ENCODE results near the gene GRIPAP1. TPM values are rescaled to one million over a fixed set of nuclear protein-coding genes. Genes with fewer than 3 reads are reported as not detected.

The GRIPAP1 gene
- total RNA-seq, 1 donor from 2014 or later, result 35.1 TPM

- no peak for FAIRE-seq
These were observed 40.4 kb downstream of the GRIPAP1 start for GRCh38 chrX:48961585-48962091.

GRCh38 chrX:48960291-48960690 is 41.8 kb downstream of the GRIPAP1 start:
- FAIRE-seq (no peak), DNase-seq (ENCODE audit: low spot score in 2 of 2) (no peak)

More at GRCh38 chrX:48961585-48962091, 40.4 kb downstream of the GRIPAP1 start:
- DNase-seq (ENCODE audit: low spot score in 2 of 2), result no peak

- DNase-seq (ENCODE audit: low spot score in 2 of 2) (no peak), FAIRE-seq (no peak)
These were observed 43.4 kb downstream of the GRIPAP1 start for GRCh38 chrX:48958635-48959094.

- peak; percentile 91 to 94 for DNase-seq (ENCODE audit: low spot score in 2 of 2)
- FAIRE-seq, result peak; percentile 92
These were observed 44.0 kb downstream of the GRIPAP1 start for GRCh38 chrX:48957827-48958634.

GRCh38 chrX:48957477-48957826 is 44.6 kb downstream of the GRIPAP1 start, which contains the start of gene OTUD5:
Gene OTUD5, minus strand, starts transcription at chrX:48957607. Its CDS starts 37 bp downstream, at chrX:48957570.
- DNase-seq (ENCODE audit: low spot score in 2 of 2), result peak; percentile 65 to 79
- no peak for FAIRE-seq

- DNase-seq (ENCODE audit: low spot score in 2 of 2), result no peak
- FAIRE-seq, result no peak
These were observed 45.2 kb downstream of the GRIPAP1 start for GRCh38 chrX:48956728-48957414.

GRCh38 chrX:48948589-48948988 is 53.5 kb downstream of the GRIPAP1 start:
- FAIRE-seq (no peak), DNase-seq (ENCODE audit: low spot score in 2 of 2) (no peak)

- peak in 1 of 2 donors; percentile 38 for DNase-seq (ENCODE audit: low spot score in 2 of 2)
- no peak for FAIRE-seq
These were observed 56.3 kb downstream of the GRIPAP1 start for GRCh38 chrX:48945517-48946348.

- FAIRE-seq (no peak), DNase-seq (ENCODE audit: low spot score in 2 of 2) (no peak)
These were observed 59.2 kb downstream of the GRIPAP1 start for GRCh38 chrX:48942895-48943294.

- DNase-seq (ENCODE audit: low spot score in 2 of 2) (no peak), FAIRE-seq (no peak)
These were observed 61.6 kb downstream of the GRIPAP1 start for GRCh38 chrX:48940404-48940955.

- DNase-seq (ENCODE audit: low spot score in 2 of 2) (no peak), FAIRE-seq (no peak)
These were observed 62.4 kb downstream of the GRIPAP1 start for GRCh38 chrX:48939524-48940228.

- DNase-seq (ENCODE audit: low spot score in 2 of 2), result no peak
- FAIRE-seq, result no peak
These were observed 63.2 kb downstream of the GRIPAP1 start for GRCh38 chrX:48938721-48939425.

- no peak for DNase-seq (ENCODE audit: low spot score in 2 of 2)
- FAIRE-seq, result no peak
These were observed 64.8 kb downstream of the GRIPAP1 start for GRCh38 chrX:48937054-48937907.

GRCh38 chrX:48936429-48937053 is 65.5 kb downstream of the GRIPAP1 start:
- DNase-seq (ENCODE audit: low spot score in 2 of 2) (no peak), FAIRE-seq (no peak)

GRCh38 chrX:48935301-48935670 is 66.8 kb downstream of the GRIPAP1 start:
- DNase-seq (ENCODE audit: low spot score in 2 of 2) (no peak), FAIRE-seq (no peak)

- no peak for FAIRE-seq
- DNase-seq (ENCODE audit: low spot score in 2 of 2), result no peak
These were observed 67.3 kb downstream of the GRIPAP1 start for GRCh38 chrX:48934581-48935300.

- no peak for FAIRE-seq
- DNase-seq (ENCODE audit: low spot score in 2 of 2), result no peak
These were observed 68.3 kb downstream of the GRIPAP1 start for GRCh38 chrX:48933757-48934156.

Data from frontal cortex (tissue), 4 donors.